Spleen (tissue), 7 donors: ENCODE data around the gene HOXB5.

Experiments used
- CTCF ChIP-seq, 11 experiments: fragments of 200-600 bp in 7 of 11; fragments of 450-650 bp in 4 of 11; sonication (generic) in 4 of 11; IDR thresholded peaks in 8 of 11; conservative IDR thresholded peaks in 3 of 11; 1 replicate in 7 of 11; 2 replicates in 4 of 11; pipeline versions ENCODE4 v1.4.0 to v1.8.0; 2016 to 2021; ENCODE audit warnings: antibody characterized with exemption in 11 of 11, inconsistent platforms in 4 of 11, mild to moderate bottlenecking in 1 of 11
- POLR2A ChIP-seq, 3 donors: fragments of 450-650 bp; IDR thresholded peaks; one replicate each; pipeline ENCODE4 v1.5.1; 2017; ENCODE audit warnings: antibody characterized with exemption in 3 of 3, mild to moderate bottlenecking in 1 of 3
- POLR2AphosphoS5 ChIP-seq, 3 donors: sonication (generic); formaldehyde crosslinking; IDR thresholded peaks; one replicate each; pipeline ENCODE4 v1.5.1; 2017; ENCODE audit warnings: antibody characterized with exemption in 3 of 3
- donor health status: DM: no; HTN: no; CAD: no; lungs with moderate emphysema.
- donor health status: DM: no; HTN: no; CAD: no.
- donor health status: DM: no; HTN: no; CAD: no.

GRCh38 chr17:48608494-48608834 lies 14.9 kb upstream of the HOXB5 start:
- TF ChIP-seq POLR2A (IDR thresholded peaks at IDR 0.05) (no peak), CTCF (IDR thresholded peaks at IDR 0.05 in 8 of 11, conservative IDR thresholded peaks at IDR 0.05 in 3 of 11) (no peak), POLR2AphosphoS5 (IDR thresholded peaks at IDR 0.05) (no peak)
